Bone marrow (tissue), 2 donors: ENCODE results near the gene TMEM147.
"Not testable (repeated sequence)": the region's sequence is repeated elsewhere in the genome, so short reads cannot be mapped to it uniquely, and the experiment has no call there.

Experiments
- DNase-seq, 2 donors: peaks; one replicate each; lab custom pipeline; 2025; lab: John Stamatoyannopoulos, UW

The TMEM147 gene

GRCh38 chr19:35562776-35563175, 17.4 kb downstream of the TMEM147 start:
- no peak for DNase-seq

GRCh38 chr19:35563207-35563829, 17.9 kb downstream of the TMEM147 start, which contains the start of gene ATP4A:
Gene ATP4A, minus strand, starts transcription at chr19:35563658. Its CDS starts 29 bp downstream, at chr19:35563629.
- no peak for DNase-seq

- no peak for DNase-seq
Measured at GRCh38 chr19:35565016-35565856, 19.8 kb downstream of the TMEM147 start.

- DNase-seq: no peak
Measured at GRCh38 chr19:35566738-35567137, 21.3 kb downstream of the TMEM147 start.

GRCh38 chr19:35569281-35569781, 23.9 kb downstream of the TMEM147 start:
- DNase-seq: no peak

GRCh38 chr19:35571406-35571965, 26.1 kb downstream of the TMEM147 start:
- DNase-seq: no peak

- no peak for DNase-seq
Measured at GRCh38 chr19:35577918-35578317, 32.5 kb downstream of the TMEM147 start.

- no peak for DNase-seq
Measured at GRCh38 chr19:35578707-35579106, 33.3 kb downstream of the TMEM147 start.

GRCh38 chr19:35582760-35583159, 37.3 kb downstream of the TMEM147 start:
- DNase-seq: no peak

- DNase-seq: no peak
Measured at GRCh38 chr19:35585848-35586247, 40.4 kb downstream of the TMEM147 start, which contains the start of gene PMIS2. Gene PMIS2, plus strand, starts transcription at chr19:35586173. Its CDS starts 87 bp downstream, at chr19:35586260.

GRCh38 chr19:35587321-35587720, 41.9 kb downstream of the TMEM147 start:
- no peak for DNase-seq

- no peak for DNase-seq
Measured at GRCh38 chr19:35590875-35591274, 45.4 kb downstream of the TMEM147 start.

- peak in 1 of 2 donors; percentile 44 for DNase-seq
Measured at GRCh38 chr19:35592226-35592625, 46.8 kb downstream of the TMEM147 start.

GRCh38 chr19:35595026-35595425, 49.6 kb downstream of the TMEM147 start:
- DNase-seq: not testable (repeated sequence)

GRCh38 chr19:35595928-35596327, 50.5 kb downstream of the TMEM147 start:
- DNase-seq: no peak

GRCh38 chr19:35596366-35596999, 51.1 kb downstream of the TMEM147 start:
- no peak for DNase-seq
